Naive thymus-derived CD4-positive, alpha-beta T cell (primary cell): ENCODE measurements around the gene SLC34A3. TPM values are rescaled to one million over a fixed set of nuclear protein-coding genes. Genes with fewer than 3 reads are reported as not detected.

ENCODE experiments used
- ATAC-seq: fragments of 150-1000 bp; cut with Tn5 transposase; 2 replicates; pipeline ENCODE4 v1.10.0; 2021; ENCODE audit warnings: mild to moderate bottlenecking, moderate library complexity
- CTCF ChIA-PET: fragments of 350-600 bp; sonication (Branson Sonifier 250); formaldehyde crosslinking; loops from one replicate; lab custom pipeline; 2021; ENCODE audit warnings: antibody characterized with exemption; lab: Charles Lee
- POLR2A ChIA-PET: fragments of 350-600 bp; sonication (Branson Sonifier 250); formaldehyde crosslinking; loops from one replicate; lab custom pipeline; 2021; ENCODE audit warnings: antibody characterized with exemption, inconsistent platforms; lab: Charles Lee
- DNase-seq, 9 donors: peaks; one replicate each; pipeline versions ENCODE4 v3.0.0 to v3.0.0-alpha.2; 2020 to 2022; ENCODE audit warnings: mixed read lengths in 1 of 9
- H3K27ac ChIP-seq: one replicate; pipeline ENCODE4 v1.7.0; 2013; ENCODE audit warnings: mild to moderate bottlenecking, low read depth, low read length, moderate library complexity
- H3K27me3 ChIP-seq, 2 donors: one replicate each; pipeline ENCODE4 v1.7.0; 2013; ENCODE audit warnings: low read length in 2 of 2, mild to moderate bottlenecking in 2 of 2, moderate library complexity in 2 of 2; ENCODE audit not compliant: control insufficient read depth in 2 of 2, insufficient read depth in 2 of 2
- H3K36me3 ChIP-seq, 3 experiments: 1 replicate in 2 of 3; 2 replicates in 1 of 3; pipeline ENCODE4 v1.7.0; 2013; ENCODE audit warnings: low read length in 3 of 3, mild to moderate bottlenecking in 3 of 3, moderate library complexity in 1 of 3; ENCODE audit not compliant: insufficient read depth in 3 of 3, control insufficient read depth in 2 of 3
- H3K4me1 ChIP-seq, 2 donors: one replicate each; pipeline ENCODE4 v1.7.0; 2013; ENCODE audit warnings: low read length in 2 of 2, mild to moderate bottlenecking in 2 of 2, moderate library complexity in 1 of 2; ENCODE audit not compliant: control insufficient read depth in 2 of 2, insufficient read depth in 2 of 2
- H3K4me3 ChIP-seq: 2 replicates; pipeline ENCODE4 v1.7.0; 2013; ENCODE audit warnings: mild to moderate bottlenecking, low read length
- H3K9me3 ChIP-seq, 3 experiments: 1 replicate in 2 of 3; 2 replicates in 1 of 3; pipeline ENCODE4 v1.7.0; 2013; ENCODE audit warnings: low read length in 3 of 3; ENCODE audit not compliant: control insufficient read depth in 2 of 3
- H3K27ac Mint-ChIP-seq, 9 donors: one replicate each; pipeline ENCODE4 v1.8.0; 2020 to 2022; ENCODE audit warnings: mixed read lengths in 9 of 9, mild to moderate bottlenecking in 8 of 9, moderate library complexity in 5 of 9, inconsistent platforms in 2 of 9
- H3K27me3 Mint-ChIP-seq, 5 donors: one replicate each; pipeline ENCODE4 v1.8.0; 2021 to 2022; ENCODE audit warnings: mixed read lengths in 5 of 5, mild to moderate bottlenecking in 1 of 5
- H3K36me3 Mint-ChIP-seq, 5 donors: one replicate each; pipeline ENCODE4 v1.8.0; 2020 to 2022; ENCODE audit warnings: mixed read lengths in 5 of 5, mild to moderate bottlenecking in 3 of 5, inconsistent platforms in 1 of 5
- H3K4me1 Mint-ChIP-seq, 7 donors: one replicate each; pipeline ENCODE4 v1.8.0; 2020 to 2022; ENCODE audit warnings: mixed read lengths in 7 of 7, mild to moderate bottlenecking in 3 of 7, inconsistent platforms in 1 of 7
- H3K4me3 Mint-ChIP-seq, 10 donors: one replicate each; pipeline ENCODE4 v1.8.0; 2020 to 2022; ENCODE audit warnings: mild to moderate bottlenecking in 10 of 10, mixed read lengths in 10 of 10, moderate library complexity in 6 of 10, inconsistent platforms in 2 of 10
- H3K9me3 Mint-ChIP-seq, 11 donors: one replicate each; pipeline ENCODE4 v1.8.0; 2020 to 2022; ENCODE audit warnings: mixed read lengths in 11 of 11, mild to moderate bottlenecking in 4 of 11, inconsistent platforms in 1 of 11, moderate library complexity in 1 of 11
- intact Hi-C, 2 donors: fragments of 100-400 bp; cut with micrococcal nuclease; formaldehyde crosslinking; loops; one replicate each; pipeline ENCODE4 v1.15.1; 2023
- polyA plus RNA-seq, 2 donors: library from polyadenylated mRNA; unstranded; fragments of 300-500 nt; fragmentation: Illumina TruSeq; gene quantifications; one replicate each; pipeline ENCODE4 v1.2.3, GENCODE V29; 2021
- total RNA-seq, 6 experiments: library from RNA in 5 of 6; stranded (reverse) in 5 of 6; gene quantifications; 1 replicate in 5 of 6; 2 replicates in 1 of 6; pipeline ENCODE4 v1.2.3 and lab custom pipeline; 2021 to 2026

The SLC34A3 gene
- total and polyA plus RNA-seq, 7 experiments from 2014 or later: 0.16 TPM; not detected in 5

GRCh38 chr9:137214620-137215019, 16.1 kb upstream of the SLC34A3 start:
- H3K36me3 ChIP-seq: peaks cover 0 to 34% (median 0%) of the 10 kb centered on the region in 3 experiments
- H3K27ac Mint-ChIP-seq: peak overlapping the region in 1 of 9 donors; percentile 43
- no peaks in the 10 kb centered on the region for H3K27me3 Mint-ChIP-seq

GRCh38 chr9:137215196-137215986, 15.3 kb upstream of the SLC34A3 start:
- Mint-ChIP-seq H3K4me1 (peaks cover 0 to 7% (median 0%) of the 10 kb centered on the region in 7 donors), H3K27ac (no peak overlapping the region), H3K9me3 (no peaks in the 10 kb centered on the region), H3K36me3 (peaks cover 0 to 2% (median 0%) of the 10 kb centered on the region in 5 donors), H3K4me3 (no peak overlapping the region), H3K27me3 (no peaks in the 10 kb centered on the region)
- H3K4me1 ChIP-seq: no peaks in the 10 kb centered on the region
- DNase-seq (no peak), ATAC-seq (no peak)
- POLR2A ChIA-PET: interaction anchor here (0.5 to 0.6 kb wide), 2 partner anchors 23 to 84 kb away, joined by 3 to 4 read pairs; no protein-coding TSS in a partner anchor
- H3K36me3 ChIP-seq: peaks cover 0 to 28% (median 0%) of the 10 kb centered on the region in 3 experiments
- no peak overlapping the region for H3K27ac ChIP-seq
- H3K4me3 ChIP-seq: no peak overlapping the region
- H3K9me3 ChIP-seq: no peaks in the 10 kb centered on the region
- no peaks in the 10 kb centered on the region for H3K27me3 ChIP-seq
- intact Hi-C loops: no loop called here
- CTCF ChIA-PET: interaction anchor here (0.9 kb wide), 1 partner anchor 13 kb away, joined by 6 read pairs; no protein-coding TSS in a partner anchor

More at GRCh38 chr9:137214620-137215019, 16.1 kb upstream of the SLC34A3 start:
- Mint-ChIP-seq H3K4me3 (no peak overlapping the region), H3K9me3 (no peaks in the 10 kb centered on the region), H3K36me3 (peaks cover 0 to 4% (median 0%) of the 10 kb centered on the region in 5 donors), H3K4me1 (peaks cover 0 to 7% (median 0%) of the 10 kb centered on the region in 7 donors)
- no peak overlapping the region for H3K27ac ChIP-seq
- H3K4me3 ChIP-seq: no peak overlapping the region
- ATAC-seq (no peak), DNase-seq (no peak)
- CTCF ChIA-PET: interaction anchor here (1.0 kb wide), 1 partner anchor 90 kb away, joined by 3 read pairs; no protein-coding TSS in a partner anchor
- no peaks in the 10 kb centered on the region for H3K4me1 ChIP-seq
- POLR2A ChIA-PET: interaction anchor here (0.5 to 1.4 kb wide), 3 partner anchors 22 to 84 kb away, joined by 3 to 4 read pairs (median 3); partner anchors contain the start of gene SSNA1
- no peaks in the 10 kb centered on the region for H3K27me3 ChIP-seq
- H3K9me3 ChIP-seq: no peaks in the 10 kb centered on the region
- intact Hi-C loops: no loop called here

- Mint-ChIP-seq H3K36me3 (peaks cover 0 to 2% (median 0%) of the 10 kb centered on the region in 5 donors), H3K9me3 (no peaks in the 10 kb centered on the region), H3K27me3 (no peaks in the 10 kb centered on the region), H3K4me3 (no peak overlapping the region), H3K27ac (no peak overlapping the region), H3K4me1 (peaks cover 0 to 4% (median 0%) of the 10 kb centered on the region in 7 donors)
- DNase-seq (no peak), ATAC-seq (no peak)
- ChIA-PET POLR2A (no interaction called here), CTCF (interaction anchor here (0.9 kb wide), 1 partner anchor 14 kb away, joined by 6 read pairs; no protein-coding TSS in a partner anchor)
- Histone ChIP-seq H3K9me3 (no peaks in the 10 kb centered on the region), H3K4me1 (no peaks in the 10 kb centered on the region), H3K36me3 (peaks cover 0 to 28% (median 0%) of the 10 kb centered on the region in 3 experiments), H3K27me3 (no peaks in the 10 kb centered on the region), H3K4me3 (no peak overlapping the region), H3K27ac (no peak overlapping the region)
- intact Hi-C loops: no loop called here
These were observed 14.3 kb upstream of the SLC34A3 start for GRCh38 chr9:137216188-137216965.

- H3K9me3 Mint-ChIP-seq: no peaks in the 10 kb centered on the region
- ChIA-PET POLR2A (interaction anchor here (1.3 kb wide), 1 partner anchor 25 kb away, joined by 3 read pairs; no protein-coding TSS in a partner anchor), CTCF (no interaction called here)
- H3K4me3 Mint-ChIP-seq: peak overlapping the region in 3 of 10 donors; percentile 14 to 40 (median 23)
- Histone ChIP-seq H3K9me3 (no peaks in the 10 kb centered on the region), H3K4me1 (no peaks in the 10 kb centered on the region), H3K27ac (no peak overlapping the region), H3K36me3 (peaks cover 0 to 28% (median 0%) of the 10 kb centered on the region in 3 experiments), H3K4me3 (no peak overlapping the region), H3K27me3 (no peaks in the 10 kb centered on the region)
- peaks cover 0 to 2% (median 0%) of the 10 kb centered on the region in 5 donors for H3K36me3 Mint-ChIP-seq
- ATAC-seq: peak; percentile 15
- H3K4me1 Mint-ChIP-seq: peaks cover 0 to 4% (median 0%) of the 10 kb centered on the region in 7 donors
- intact Hi-C loops: no loop called here
- H3K27ac Mint-ChIP-seq: no peak overlapping the region
- DNase-seq: no peak
- no peaks in the 10 kb centered on the region for H3K27me3 Mint-ChIP-seq
These were observed 13.2 kb upstream of the SLC34A3 start for GRCh38 chr9:137217276-137218211.

GRCh38 chr9:137218212-137218753, 12.4 kb upstream of the SLC34A3 start:
- peaks cover 0 to 28% (median 0%) of the 10 kb centered on the region in 3 experiments for H3K36me3 ChIP-seq
- ChIA-PET CTCF (no interaction called here), POLR2A (interaction anchor here (1.3 kb wide), 1 partner anchor 24 kb away, joined by 3 read pairs; no protein-coding TSS in a partner anchor)
- Mint-ChIP-seq H3K27ac (no peak overlapping the region), H3K9me3 (no peaks in the 10 kb centered on the region), H3K27me3 (no peaks in the 10 kb centered on the region), H3K36me3 (no peaks in the 10 kb centered on the region), H3K4me3 (no peak overlapping the region), H3K4me1 (peaks cover 0 to 5% (median 0%) of the 10 kb centered on the region in 7 donors)
- ATAC-seq (no peak), DNase-seq (no peak)
- peaks cover 0 to 5% of the 10 kb centered on the region in 2 donors for H3K4me1 ChIP-seq
- H3K9me3 ChIP-seq: no peaks in the 10 kb centered on the region
- H3K27me3 ChIP-seq: no peaks in the 10 kb centered on the region
- intact Hi-C loops: no loop called here
- no peak overlapping the region for H3K27ac ChIP-seq
- no peak overlapping the region for H3K4me3 ChIP-seq
